WTC11 (cell line): ENCODE results near the gene KRT80. TPM values are rescaled to one million over a fixed set of nuclear protein-coding genes. Genes with fewer than 3 reads are reported as not detected.

Source experiments
- ATAC-seq: fragments of 200-7000 bp; cut with Tn5 transposase; 2 replicates; pipeline ENCODE4 v1.10.0; 2021; ENCODE audit warnings: mild to moderate bottlenecking, moderate library complexity
- CTCF ChIA-PET: fragments of 300-600 bp; sonication (Branson Sonifier 250); formaldehyde crosslinking; loops from one replicate; lab custom pipeline; 2021; ENCODE audit warnings: antibody characterized with exemption; lab: Charles Lee
- POLR2A ChIA-PET: fragments of 350-600 bp; sonication (Branson Sonifier 250); formaldehyde crosslinking; loops from one replicate; lab custom pipeline; 2021; ENCODE audit warnings: antibody characterized with exemption; lab: Charles Lee
- DNase-seq: peaks from one replicate; pipeline ENCODE4 v3.0.0; 2021; ENCODE audit warnings: low spot score
- H3K27ac Mint-ChIP-seq: 2 replicates; pipeline ENCODE4 v1.8.0; 2021; ENCODE audit warnings: mixed read lengths
- H3K27me3 Mint-ChIP-seq: 2 replicates; pipeline ENCODE4 v1.8.0; 2021; ENCODE audit warnings: low read depth, mild to moderate bottlenecking, moderate library complexity, mixed read lengths
- H3K36me3 Mint-ChIP-seq: 2 replicates; pipeline ENCODE4 v1.8.0; 2021; ENCODE audit warnings: mixed read lengths
- H3K4me1 Mint-ChIP-seq: 2 replicates; pipeline ENCODE4 v1.8.0; 2022; ENCODE audit warnings: mixed read lengths
- H3K4me3 Mint-ChIP-seq: 2 replicates; pipeline ENCODE4 v1.8.0; 2021; ENCODE audit warnings: mild to moderate bottlenecking, moderate library complexity, mixed read lengths
- H3K9me3 Mint-ChIP-seq: 2 replicates; pipeline ENCODE4 v1.8.0; 2021; ENCODE audit warnings: mixed read lengths
- CREM ChIP-seq: sonication (generic); formaldehyde crosslinking; IDR thresholded peaks from 2 replicates; pipeline ENCODE4 v1.8.1; 2022; ENCODE audit warnings: mild to moderate bottlenecking, missing genetic modification reagents, moderate library complexity
- GABPB1 ChIP-seq: sonication (generic); formaldehyde crosslinking; IDR thresholded peaks from 2 replicates; pipeline ENCODE4 v1.8.1; 2023; ENCODE audit warnings: mild to moderate bottlenecking, missing genetic modification reagents
- GTF2I ChIP-seq: fragments of 250-450 bp; sonication (Bioruptor Pico); conservative IDR thresholded peaks from 2 replicates; pipeline ENCODE4 v1.4.0; 2021; ENCODE audit warnings: mild to moderate bottlenecking
- MXD4 ChIP-seq: fragments of 250-450 bp; sonication (Bioruptor Pico); IDR thresholded peaks from 2 replicates; pipeline ENCODE4 v1.8.0; 2021; ENCODE audit warnings: mild to moderate bottlenecking, moderate library complexity, borderline replicate concordance
- OVOL2 ChIP-seq: fragments of 250-450 bp; sonication (Bioruptor Pico); IDR thresholded peaks from 2 replicates; pipeline ENCODE4 v1.9.0; 2021; ENCODE audit warnings: mild to moderate bottlenecking, borderline replicate concordance
- RORB ChIP-seq: fragments of 250-450 bp; sonication (Bioruptor Pico); IDR thresholded peaks from 2 replicates; pipeline ENCODE4 v1.9.0; 2021; ENCODE audit warnings: mild to moderate bottlenecking
- SMAD3 ChIP-seq: sonication (generic); formaldehyde crosslinking; IDR thresholded peaks from 2 replicates; pipeline ENCODE4 v1.8.0; 2022; ENCODE audit warnings: missing genetic modification reagents, mild to moderate bottlenecking, borderline replicate concordance
- SMAD4 ChIP-seq: sonication (generic); formaldehyde crosslinking; IDR thresholded peaks from 2 replicates; pipeline ENCODE4 v1.8.0; 2022; ENCODE audit warnings: mild to moderate bottlenecking, missing genetic modification reagents
- TEAD1 ChIP-seq: sonication (generic); formaldehyde crosslinking; IDR thresholded peaks from 2 replicates; pipeline ENCODE4 v1.8.0; 2022; ENCODE audit warnings: mild to moderate bottlenecking, missing genetic modification reagents
- ZNF219 ChIP-seq: sonication (generic); formaldehyde crosslinking; IDR thresholded peaks from 2 replicates; pipeline ENCODE4 v1.8.0; 2023; ENCODE audit warnings: missing genetic modification reagents, mild to moderate bottlenecking, borderline replicate concordance
- ZNF671 ChIP-seq: fragments of 250-450 bp; sonication (Bioruptor Pico); IDR thresholded peaks from 2 replicates; pipeline ENCODE4 v1.8.0; 2021; ENCODE audit warnings: mild to moderate bottlenecking
- total RNA-seq: library from RNA; stranded (reverse); gene quantifications from 3 replicates; pipeline ENCODE4 v1.2.3, GENCODE V29; 2021
- TF ChIP-seq, protein P1 (sequence below): fragments of 250-450 bp; sonication (Bioruptor Pico); conservative IDR thresholded peaks from 2 replicates; pipeline ENCODE4 v1.9.0; 2021; ENCODE audit warnings: mild to moderate bottlenecking
- TF ChIP-seq, protein P2 (sequence below): sonication (generic); formaldehyde crosslinking; IDR thresholded peaks from 2 replicates; pipeline ENCODE4 v1.8.1; 2022; ENCODE audit warnings: mild to moderate bottlenecking, moderate library complexity, missing genetic modification reagents
- TF ChIP-seq, protein P3 (sequence below): sonication (generic); formaldehyde crosslinking; IDR thresholded peaks from 2 replicates; pipeline ENCODE4 v1.8.0; 2023; ENCODE audit warnings: mild to moderate bottlenecking, missing genetic modification reagents
- TF ChIP-seq, protein P4 (sequence below): sonication (generic); formaldehyde crosslinking; conservative IDR thresholded peaks from 2 replicates; pipeline ENCODE4 v1.8.1; 2023; ENCODE audit warnings: mild to moderate bottlenecking, low read depth, missing genetic modification reagents, moderate library complexity
- TF ChIP-seq, protein P5 (sequence below): sonication (generic); formaldehyde crosslinking; IDR thresholded peaks from 2 replicates; pipeline ENCODE4 v1.8.1; 2023; ENCODE audit warnings: mild to moderate bottlenecking, missing genetic modification reagents, borderline replicate concordance
- TF ChIP-seq, protein P6 (sequence below): fragments of 250-450 bp; sonication (Bioruptor Pico); IDR thresholded peaks from 2 replicates; pipeline ENCODE4 v2.1.2; 2022; ENCODE audit warnings: mild to moderate bottlenecking, moderate library complexity

Gene KRT80
- total RNA-seq, 1 experiment from 2014 or later, result 0.11 TPM

DNA sequence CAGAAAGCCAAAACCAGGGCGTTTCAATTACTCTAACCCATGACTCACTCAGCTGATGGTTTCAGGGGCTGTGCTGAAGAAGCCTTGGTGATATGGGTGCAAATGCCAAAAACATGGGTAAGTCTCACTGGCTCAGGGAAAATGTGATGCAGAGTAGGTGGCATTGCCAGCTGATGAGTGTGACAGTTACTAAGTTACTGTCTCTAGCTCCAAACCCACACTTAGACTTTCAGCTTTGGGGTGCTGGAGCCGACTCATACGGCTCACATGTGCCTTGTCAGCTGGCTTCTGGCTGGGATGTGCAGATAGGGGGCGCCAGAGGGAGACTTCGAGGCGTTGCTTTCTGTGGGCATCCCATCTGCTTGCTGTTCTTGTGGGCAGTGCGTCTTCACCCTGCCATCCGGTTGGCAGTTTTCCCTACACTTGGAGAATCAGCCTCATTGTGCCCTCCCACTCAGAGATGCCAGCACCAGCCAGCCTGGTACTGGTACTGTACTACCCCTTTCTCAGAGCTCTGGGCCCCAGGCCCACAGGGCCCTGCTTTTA, 30.2 kb upstream of the KRT80 start (continued):
- TF ChIP-seq, protein P1, sequence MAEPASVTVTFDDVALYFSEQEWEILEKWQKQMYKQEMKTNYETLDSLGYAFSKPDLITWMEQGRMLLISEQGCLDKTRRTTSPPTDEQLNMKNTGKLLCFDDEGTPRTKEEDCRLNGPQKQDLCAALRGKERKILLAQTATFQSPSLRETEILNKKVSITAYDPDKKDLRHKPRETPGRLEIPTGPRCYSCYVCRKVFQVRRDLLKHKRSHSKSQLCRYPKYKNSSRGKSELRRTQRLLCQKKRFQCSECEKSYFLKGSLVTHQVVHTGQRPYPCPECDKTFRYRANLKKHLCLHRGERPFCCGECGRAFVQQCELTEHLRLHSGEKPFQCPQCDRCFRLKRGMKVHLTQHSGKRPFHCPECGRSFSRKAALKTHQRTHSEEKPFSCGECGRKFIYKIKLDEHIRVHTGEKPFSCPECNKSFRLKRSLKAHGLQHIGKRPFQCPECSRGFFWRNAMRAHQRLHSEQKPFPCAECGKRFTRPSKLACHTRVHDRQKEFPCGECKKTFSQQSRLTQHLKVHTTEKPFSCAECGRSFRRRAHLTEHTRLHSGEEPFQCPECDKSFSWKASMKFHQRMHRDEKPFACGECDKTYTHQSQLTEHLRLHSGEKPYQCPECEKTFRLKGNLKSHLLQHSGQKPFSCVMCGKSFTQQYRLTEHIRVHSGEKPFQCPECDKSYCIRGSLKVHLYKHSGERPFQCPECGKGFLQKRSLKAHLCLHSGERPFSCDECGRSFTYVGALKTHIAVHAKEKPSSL (CRISPR knock-in tag), result no peak
- TF ChIP-seq, protein P2, sequence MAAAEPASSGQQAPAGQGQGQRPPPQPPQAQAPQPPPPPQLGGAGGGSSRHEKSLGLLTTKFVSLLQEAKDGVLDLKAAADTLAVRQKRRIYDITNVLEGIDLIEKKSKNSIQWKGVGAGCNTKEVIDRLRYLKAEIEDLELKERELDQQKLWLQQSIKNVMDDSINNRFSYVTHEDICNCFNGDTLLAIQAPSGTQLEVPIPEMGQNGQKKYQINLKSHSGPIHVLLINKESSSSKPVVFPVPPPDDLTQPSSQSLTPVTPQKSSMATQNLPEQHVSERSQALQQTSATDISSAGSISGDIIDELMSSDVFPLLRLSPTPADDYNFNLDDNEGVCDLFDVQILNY, result no peak
- TF ChIP-seq TEAD1, result 0 out of 2 replicates have a peak, but pooled peaks have one; percentile 18

DNA sequence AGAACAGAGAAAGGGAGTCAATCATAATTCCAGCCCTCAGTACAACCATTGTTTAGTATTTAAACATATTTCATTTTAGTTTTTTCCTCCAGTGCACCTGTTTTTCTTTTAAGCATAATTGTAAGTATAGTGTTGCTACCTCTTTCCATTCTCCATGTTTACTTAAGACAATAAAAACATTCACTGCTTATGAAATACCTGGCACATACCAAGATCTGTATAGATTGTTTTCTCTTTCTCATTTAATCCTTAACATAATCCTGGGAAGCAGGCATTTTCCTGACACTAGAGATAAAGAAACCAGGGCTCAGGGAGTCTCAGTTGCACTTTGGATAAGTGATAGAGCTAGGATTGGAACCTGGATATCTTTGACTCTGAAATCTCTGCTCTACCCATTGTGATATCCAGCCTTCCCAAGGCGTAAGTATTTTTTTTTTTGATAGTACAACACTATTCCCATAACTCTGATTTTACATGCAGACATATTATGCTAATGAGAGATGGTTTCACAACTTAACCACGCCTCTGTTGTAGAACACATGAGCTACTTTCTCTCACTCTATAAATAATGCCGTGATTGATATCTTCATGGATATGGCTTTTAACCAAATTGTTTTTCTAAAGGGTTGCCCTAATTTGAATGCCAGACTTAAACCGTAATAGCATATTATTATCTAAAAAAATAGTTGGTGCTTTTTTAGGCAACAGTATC, 29.4 kb upstream of the KRT80 start:
- TF ChIP-seq OVOL2 (CRISPR knock-in tag) (no peak), RORB (no peak), GABPB1 (CRISPR knock-in tag) (no peak), GTF2I (CRISPR knock-in tag) (no peak), ZNF671 (CRISPR knock-in tag) (no peak), TEAD1 (no peak)
- TF ChIP-seq, protein P3, sequence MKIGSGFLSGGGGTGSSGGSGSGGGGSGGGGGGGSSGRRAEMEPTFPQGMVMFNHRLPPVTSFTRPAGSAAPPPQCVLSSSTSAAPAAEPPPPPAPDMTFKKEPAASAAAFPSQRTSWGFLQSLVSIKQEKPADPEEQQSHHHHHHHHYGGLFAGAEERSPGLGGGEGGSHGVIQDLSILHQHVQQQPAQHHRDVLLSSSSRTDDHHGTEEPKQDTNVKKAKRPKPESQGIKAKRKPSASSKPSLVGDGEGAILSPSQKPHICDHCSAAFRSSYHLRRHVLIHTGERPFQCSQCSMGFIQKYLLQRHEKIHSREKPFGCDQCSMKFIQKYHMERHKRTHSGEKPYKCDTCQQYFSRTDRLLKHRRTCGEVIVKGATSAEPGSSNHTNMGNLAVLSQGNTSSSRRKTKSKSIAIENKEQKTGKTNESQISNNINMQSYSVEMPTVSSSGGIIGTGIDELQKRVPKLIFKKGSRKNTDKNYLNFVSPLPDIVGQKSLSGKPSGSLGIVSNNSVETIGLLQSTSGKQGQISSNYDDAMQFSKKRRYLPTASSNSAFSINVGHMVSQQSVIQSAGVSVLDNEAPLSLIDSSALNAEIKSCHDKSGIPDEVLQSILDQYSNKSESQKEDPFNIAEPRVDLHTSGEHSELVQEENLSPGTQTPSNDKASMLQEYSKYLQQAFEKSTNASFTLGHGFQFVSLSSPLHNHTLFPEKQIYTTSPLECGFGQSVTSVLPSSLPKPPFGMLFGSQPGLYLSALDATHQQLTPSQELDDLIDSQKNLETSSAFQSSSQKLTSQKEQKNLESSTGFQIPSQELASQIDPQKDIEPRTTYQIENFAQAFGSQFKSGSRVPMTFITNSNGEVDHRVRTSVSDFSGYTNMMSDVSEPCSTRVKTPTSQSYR, result no peak
- no peak for DNase-seq
- Mint-ChIP-seq H3K9me3 (no peaks in the 10 kb centered on the region), H3K4me1 (peaks cover 5% of the 10 kb centered on the region; the same call in 1 of the 2 replicates), H3K36me3 (no peaks in the 10 kb centered on the region), H3K27me3 (peaks cover 6% of the 10 kb centered on the region), H3K27ac (no peak overlapping the region), H3K4me3 (no peak overlapping the region)
- ATAC-seq, result no peak
- ChIA-PET POLR2A (no interaction called here), CTCF (interaction anchor here (0.6 to 3.6 kb wide), 73 partner anchors 8 to 659 kb away, joined by 3 to 67 read pairs (median 5); partner anchors contain the start of genes KRT7, KRT80, KRT86 and SMIM41)

DNA sequence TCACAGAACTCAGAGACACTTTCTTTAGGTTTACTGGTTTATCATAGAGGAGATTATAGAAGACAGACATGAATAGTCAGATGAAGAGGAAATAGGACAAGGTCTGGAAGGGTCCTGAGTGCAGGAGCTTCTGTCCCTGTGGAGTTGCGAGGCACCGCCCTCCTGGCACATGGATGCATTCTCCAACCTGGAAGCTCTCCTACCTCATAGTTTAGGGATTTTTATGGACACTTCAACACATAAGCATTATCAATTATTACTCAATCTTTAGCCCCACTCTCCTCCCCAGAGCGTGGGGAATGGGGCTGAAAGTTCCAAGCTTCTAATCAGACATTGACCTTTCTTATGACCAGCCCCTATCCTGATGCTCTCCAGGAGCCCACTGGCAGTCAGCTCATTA, 28.7 kb upstream of the KRT80 start:
- peaks cover 6% of the 10 kb centered on the region for H3K27me3 Mint-ChIP-seq
- no peaks in the 10 kb centered on the region for H3K36me3 Mint-ChIP-seq
- H3K4me1 Mint-ChIP-seq, result peaks cover 5% of the 10 kb centered on the region; the same call in 1 of the 2 replicates
- H3K4me3 Mint-ChIP-seq, result no peak overlapping the region
- H3K9me3 Mint-ChIP-seq, result no peaks in the 10 kb centered on the region
- ATAC-seq (no peak), DNase-seq (no peak)
- no peak overlapping the region for H3K27ac Mint-ChIP-seq
- POLR2A ChIA-PET, result no interaction called here
- CTCF ChIA-PET, result interaction anchor here (1.1 to 3.6 kb wide), 15 partner anchors 9 to 108 kb away, joined by 3 to 67 read pairs (median 14); partner anchors contain the start of gene KRT7
- TF ChIP-seq, protein P4, sequence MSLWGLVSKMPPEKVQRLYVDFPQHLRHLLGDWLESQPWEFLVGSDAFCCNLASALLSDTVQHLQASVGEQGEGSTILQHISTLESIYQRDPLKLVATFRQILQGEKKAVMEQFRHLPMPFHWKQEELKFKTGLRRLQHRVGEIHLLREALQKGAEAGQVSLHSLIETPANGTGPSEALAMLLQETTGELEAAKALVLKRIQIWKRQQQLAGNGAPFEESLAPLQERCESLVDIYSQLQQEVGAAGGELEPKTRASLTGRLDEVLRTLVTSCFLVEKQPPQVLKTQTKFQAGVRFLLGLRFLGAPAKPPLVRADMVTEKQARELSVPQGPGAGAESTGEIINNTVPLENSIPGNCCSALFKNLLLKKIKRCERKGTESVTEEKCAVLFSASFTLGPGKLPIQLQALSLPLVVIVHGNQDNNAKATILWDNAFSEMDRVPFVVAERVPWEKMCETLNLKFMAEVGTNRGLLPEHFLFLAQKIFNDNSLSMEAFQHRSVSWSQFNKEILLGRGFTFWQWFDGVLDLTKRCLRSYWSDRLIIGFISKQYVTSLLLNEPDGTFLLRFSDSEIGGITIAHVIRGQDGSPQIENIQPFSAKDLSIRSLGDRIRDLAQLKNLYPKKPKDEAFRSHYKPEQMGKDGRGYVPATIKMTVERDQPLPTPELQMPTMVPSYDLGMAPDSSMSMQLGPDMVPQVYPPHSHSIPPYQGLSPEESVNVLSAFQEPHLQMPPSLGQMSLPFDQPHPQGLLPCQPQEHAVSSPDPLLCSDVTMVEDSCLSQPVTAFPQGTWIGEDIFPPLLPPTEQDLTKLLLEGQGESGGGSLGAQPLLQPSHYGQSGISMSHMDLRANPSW (CRISPR knock-in tag), result no peak
- TF ChIP-seq ZNF219 (CRISPR knock-in tag) (no peak), MXD4 (CRISPR knock-in tag) (no peak), SMAD3 (no peak), SMAD4 (no peak), CREM (CRISPR knock-in tag) (no peak)
- TF ChIP-seq, protein P5, sequence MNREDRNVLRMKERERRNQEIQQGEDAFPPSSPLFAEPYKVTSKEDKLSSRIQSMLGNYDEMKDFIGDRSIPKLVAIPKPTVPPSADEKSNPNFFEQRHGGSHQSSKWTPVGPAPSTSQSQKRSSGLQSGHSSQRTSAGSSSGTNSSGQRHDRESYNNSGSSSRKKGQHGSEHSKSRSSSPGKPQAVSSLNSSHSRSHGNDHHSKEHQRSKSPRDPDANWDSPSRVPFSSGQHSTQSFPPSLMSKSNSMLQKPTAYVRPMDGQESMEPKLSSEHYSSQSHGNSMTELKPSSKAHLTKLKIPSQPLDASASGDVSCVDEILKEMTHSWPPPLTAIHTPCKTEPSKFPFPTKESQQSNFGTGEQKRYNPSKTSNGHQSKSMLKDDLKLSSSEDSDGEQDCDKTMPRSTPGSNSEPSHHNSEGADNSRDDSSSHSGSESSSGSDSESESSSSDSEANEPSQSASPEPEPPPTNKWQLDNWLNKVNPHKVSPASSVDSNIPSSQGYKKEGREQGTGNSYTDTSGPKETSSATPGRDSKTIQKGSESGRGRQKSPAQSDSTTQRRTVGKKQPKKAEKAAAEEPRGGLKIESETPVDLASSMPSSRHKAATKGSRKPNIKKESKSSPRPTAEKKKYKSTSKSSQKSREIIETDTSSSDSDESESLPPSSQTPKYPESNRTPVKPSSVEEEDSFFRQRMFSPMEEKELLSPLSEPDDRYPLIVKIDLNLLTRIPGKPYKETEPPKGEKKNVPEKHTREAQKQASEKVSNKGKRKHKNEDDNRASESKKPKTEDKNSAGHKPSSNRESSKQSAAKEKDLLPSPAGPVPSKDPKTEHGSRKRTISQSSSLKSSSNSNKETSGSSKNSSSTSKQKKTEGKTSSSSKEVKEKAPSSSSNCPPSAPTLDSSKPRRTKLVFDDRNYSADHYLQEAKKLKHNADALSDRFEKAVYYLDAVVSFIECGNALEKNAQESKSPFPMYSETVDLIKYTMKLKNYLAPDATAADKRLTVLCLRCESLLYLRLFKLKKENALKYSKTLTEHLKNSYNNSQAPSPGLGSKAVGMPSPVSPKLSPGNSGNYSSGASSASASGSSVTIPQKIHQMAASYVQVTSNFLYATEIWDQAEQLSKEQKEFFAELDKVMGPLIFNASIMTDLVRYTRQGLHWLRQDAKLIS (CRISPR knock-in tag), result no peak
- TF ChIP-seq, protein P6, sequence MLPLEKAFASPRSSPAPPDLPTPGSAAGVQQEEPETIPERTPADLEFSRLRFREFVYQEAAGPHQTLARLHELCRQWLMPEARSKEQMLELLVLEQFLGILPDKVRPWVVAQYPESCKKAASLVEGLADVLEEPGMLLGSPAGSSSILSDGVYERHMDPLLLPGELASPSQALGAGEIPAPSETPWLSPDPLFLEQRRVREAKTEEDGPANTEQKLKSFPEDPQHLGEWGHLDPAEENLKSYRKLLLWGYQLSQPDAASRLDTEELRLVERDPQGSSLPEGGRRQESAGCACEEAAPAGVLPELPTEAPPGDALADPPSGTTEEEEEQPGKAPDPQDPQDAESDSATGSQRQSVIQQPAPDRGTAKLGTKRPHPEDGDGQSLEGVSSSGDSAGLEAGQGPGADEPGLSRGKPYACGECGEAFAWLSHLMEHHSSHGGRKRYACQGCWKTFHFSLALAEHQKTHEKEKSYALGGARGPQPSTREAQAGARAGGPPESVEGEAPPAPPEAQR, result no peak
